GM21526 (cell line): ENCODE results near the gene ZMAT5.

ENCODE experiments used
- ATAC-seq: cut with Tn5 transposase; IDR thresholded peaks from one replicate; pipeline ENCODE4 v1.9.1; 2021; ENCODE audit warnings: moderate library complexity; ENCODE audit not compliant: unreplicated experiment, low FRiP score

The ZMAT5 gene

GRCh38 chr22:29733362-29734201 lies 33.2 kb downstream of the ZMAT5 start:
- ATAC-seq: no peak

- ATAC-seq: no peak
Observed at GRCh38 chr22:29732883-29733282, 33.9 kb downstream of the ZMAT5 start.

DNA sequence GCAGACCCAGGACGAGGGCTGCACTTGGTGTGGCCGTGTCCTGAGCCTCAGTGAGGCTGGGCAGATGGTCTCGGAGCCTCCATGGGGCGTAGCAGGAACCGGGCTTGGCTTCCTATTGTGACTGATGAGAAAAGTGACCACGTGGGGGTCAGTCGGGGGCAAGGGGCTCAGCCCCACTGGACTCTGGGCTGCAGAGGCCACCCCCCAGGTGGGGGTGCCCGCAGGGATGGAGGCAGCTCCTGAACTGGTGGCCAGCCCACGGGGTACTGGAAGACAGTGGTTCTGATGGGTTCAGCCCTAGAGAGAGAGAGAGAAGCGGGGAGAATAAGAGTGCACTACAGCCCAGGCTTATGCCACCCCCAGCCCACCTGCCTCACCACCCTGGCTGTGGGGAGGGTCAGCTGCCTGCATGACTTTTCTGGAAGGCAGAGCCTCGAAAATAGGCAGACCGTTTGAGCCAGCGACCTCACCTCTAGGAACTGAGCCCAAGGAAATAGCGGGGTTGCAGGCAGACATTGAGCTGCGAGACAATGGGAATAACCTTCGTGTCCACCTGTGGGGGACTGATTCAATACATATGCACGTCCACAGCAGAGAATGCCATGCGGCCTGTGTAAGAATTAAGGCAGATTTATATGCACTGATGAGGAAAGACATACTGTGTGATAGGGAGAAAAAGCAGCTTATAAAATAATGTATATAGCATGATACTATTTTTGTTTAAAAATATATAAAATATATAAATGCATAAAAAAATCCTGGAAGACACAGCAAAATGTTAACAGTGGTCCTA lies 35.6 kb downstream of the ZMAT5 start:
- ATAC-seq: no peak

GRCh38 chr22:29729161-29729560 lies 37.6 kb downstream of the ZMAT5 start:
- ATAC-seq: no peak

GRCh38 chr22:29727131-29727523 lies 39.7 kb downstream of the ZMAT5 start:
- no peak for ATAC-seq

GRCh38 chr22:29726512-29727130 lies 40.2 kb downstream of the ZMAT5 start:
- ATAC-seq: no peak

GRCh38 chr22:29726106-29726505 lies 40.7 kb downstream of the ZMAT5 start:
- ATAC-seq: no peak

- no peak for ATAC-seq
Observed at GRCh38 chr22:29724843-29725242, 42.0 kb downstream of the ZMAT5 start.

- no peak for ATAC-seq
Observed at GRCh38 chr22:29723766-29724165, 43.0 kb downstream of the ZMAT5 start.

- ATAC-seq: no peak
Observed at GRCh38 chr22:29722587-29722986, 44.2 kb downstream of the ZMAT5 start.

- no peak for ATAC-seq
Observed at GRCh38 chr22:29722151-29722550, 44.7 kb downstream of the ZMAT5 start.

- no peak for ATAC-seq
Observed at GRCh38 chr22:29720811-29721323, 45.9 kb downstream of the ZMAT5 start.

DNA sequence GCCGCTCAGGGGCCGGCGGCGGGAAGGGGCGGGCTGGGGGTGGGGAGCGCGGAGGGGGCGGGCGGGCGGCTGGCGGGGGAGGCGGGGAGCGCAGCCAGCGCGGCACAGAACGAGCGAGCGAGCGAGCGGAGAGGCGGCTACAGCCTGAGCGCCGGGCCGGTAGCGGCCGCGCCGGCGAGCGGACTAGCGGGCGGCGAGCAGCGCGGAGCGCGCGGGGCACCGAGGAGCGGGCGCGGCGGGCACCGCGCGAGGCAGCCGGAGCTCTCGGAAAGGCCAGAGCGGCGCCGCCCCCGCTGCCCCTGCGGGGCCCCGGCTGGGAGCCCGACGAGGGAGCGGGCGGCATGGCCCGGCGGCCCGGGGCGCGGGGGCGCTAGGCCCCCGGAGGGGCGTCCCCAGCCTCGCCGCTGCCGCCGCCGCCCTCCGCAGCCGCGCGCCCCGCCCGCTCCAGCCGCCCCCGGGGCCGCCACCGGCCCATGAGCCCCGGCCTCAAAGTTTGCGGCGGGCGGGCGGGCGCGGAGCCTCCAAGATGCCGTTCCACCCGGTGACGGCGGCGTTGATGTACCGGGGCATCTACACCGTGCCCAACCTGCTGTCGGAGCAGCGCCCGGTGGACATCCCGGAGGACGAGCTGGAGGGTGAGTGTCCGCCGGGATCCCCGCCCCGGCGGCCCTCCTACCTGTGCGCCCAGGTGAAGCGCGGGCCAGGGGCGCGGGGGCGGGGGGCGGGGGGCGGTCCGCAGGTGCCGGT lies 46.7 kb downstream of the ZMAT5 start, which contains the start of gene CABP7:
Gene CABP7 (plus strand): TSS at position 105 of the 747 bp plus-strand sequence. CDS start 422 bp downstream, at position 527.
- no peak for ATAC-seq

DNA sequence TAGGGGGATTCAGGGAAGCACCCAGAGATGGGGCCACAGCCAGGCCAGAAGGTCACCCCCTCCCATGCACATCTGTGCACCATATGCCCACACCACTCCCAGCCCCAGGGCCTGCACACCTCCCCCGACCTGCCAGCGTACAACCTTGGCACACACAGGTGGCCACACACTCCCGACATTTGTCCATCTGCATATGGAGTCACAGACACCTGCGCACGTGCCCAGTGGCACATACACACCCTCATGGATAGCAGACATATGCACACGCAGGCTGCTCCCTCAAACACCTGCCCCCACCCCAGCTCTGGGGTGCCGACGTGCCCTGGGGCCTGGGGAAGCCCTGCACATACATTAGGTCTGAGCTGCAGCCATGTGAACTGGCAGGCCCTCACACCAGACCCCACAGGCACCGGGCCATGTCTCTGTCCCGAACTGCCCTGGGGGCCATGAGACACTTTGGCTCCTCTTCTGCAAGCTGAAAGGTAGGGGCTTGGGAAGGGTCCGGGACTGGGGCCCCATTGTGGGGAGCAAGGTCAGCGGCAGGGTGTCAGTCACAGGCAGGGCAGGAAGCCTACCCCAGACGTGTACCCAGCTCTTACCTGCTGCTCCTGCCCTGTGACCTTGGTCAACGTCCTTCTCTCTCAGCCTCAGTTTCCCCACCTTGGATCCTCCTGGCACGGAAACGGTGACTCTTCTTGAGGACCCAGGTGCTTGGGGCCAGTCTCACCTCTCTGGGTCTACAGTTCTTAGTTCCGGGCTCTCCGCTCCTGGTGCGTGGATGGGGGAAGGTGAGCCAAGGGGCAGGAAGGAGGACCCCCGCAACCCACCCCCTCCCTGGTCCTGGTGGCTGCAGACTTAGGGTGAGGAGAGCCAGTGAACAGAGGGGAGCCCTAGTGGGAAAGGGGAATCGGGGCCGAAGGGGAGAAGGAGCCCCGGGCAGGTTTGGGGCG lies 47.6 kb downstream of the ZMAT5 start:
- ATAC-seq: no peak

DNA sequence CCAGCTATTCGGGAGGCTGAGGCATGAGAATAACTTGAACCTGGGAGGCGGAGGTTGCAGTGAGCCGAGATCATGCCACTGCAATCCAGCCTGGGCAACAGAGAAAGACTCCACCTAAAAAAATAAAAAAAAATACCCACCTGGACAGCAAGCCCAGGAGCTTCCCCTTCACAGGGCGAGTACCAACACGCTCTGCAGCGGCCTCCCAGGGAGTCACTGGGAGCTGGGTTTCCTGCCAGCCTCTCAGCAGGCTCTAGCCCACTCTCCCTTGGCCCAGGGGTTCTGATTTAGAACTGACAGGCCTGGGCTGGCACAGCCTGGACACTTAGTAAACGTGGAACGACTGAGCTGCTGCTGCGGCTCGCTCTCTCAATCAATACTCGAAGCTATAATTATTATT lies 49.0 kb downstream of the ZMAT5 start:
- no peak for ATAC-seq

DNA sequence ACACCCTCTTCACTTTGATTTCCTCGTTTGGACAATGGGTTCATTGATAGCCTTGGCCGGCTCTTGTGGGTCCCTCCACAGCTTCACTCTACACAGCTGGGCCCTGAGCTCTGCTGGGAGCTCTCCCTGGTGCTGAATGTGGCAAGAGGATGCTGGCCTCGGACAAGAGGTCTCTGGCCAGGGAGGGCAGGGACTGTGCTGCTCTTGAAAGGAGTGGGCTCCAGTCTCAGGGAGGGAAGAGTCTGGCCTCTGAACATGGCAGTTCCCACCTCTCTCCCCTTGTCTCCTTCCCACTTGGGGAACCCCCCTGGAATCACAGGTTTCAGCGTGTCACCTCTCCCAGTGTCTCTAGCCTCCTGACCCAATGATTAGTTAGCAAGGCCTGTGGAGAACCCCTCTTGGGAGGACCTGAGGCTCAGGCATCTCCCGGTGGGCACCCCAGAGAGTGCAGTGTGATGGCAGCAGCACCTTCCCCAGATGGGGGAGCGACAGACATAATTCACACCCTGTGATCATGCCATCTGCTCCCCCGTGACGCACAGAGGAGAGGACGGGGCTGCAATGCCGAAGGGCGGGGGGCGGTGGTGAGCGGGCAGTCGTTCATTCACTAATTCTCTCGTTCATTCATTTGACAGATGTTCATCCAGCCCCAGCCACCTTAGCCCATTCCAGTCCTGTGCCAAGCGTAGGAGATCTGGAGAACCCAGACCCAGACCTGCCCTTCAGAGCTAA lies 49.8 kb downstream of the ZMAT5 start:
- no peak for ATAC-seq

- ATAC-seq: no peak
Observed at GRCh38 chr22:29715705-29716104, 51.1 kb downstream of the ZMAT5 start.

DNA sequence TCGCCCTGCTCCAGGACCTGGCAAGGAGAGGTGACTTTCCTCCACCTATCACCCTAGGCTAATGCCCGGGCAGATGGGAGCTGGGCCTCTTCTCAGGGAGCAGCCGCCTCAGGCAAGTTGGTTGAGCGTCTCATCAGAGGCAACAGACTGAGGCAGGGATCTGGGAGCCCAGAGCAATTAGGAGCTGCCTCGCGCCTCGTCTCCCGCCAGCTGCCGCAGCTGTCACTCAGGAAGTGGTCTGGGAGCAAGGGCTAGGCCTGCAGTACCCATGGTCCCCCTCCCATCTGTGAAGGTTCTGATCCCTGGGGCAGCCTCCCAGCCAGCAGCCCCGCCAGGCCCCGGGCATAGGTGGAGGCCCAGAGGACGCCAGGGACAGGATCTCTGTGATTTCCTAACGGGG lies 51.6 kb downstream of the ZMAT5 start:
- no peak for ATAC-seq
